Stomach (tissue), 19 donors: ENCODE measurements around the gene MRPL18. TPM values are rescaled to one million over a fixed set of nuclear protein-coding genes. Genes with fewer than 3 reads are reported as not detected.
A peak's percentile ranks its signal among the peaks of the same experiment; 100 is the strongest.
"Not testable (repeated sequence)": the region's sequence is repeated elsewhere in the genome, so short reads cannot be mapped to it uniquely, and the experiment has no call there.

ENCODE experiments used
- DNase-seq, 2 donors: peaks; one replicate each; pipeline versions ENCODE4 v3.0.0 to v3.0.0-alpha.2; 2013 to 2019
- H3K27ac ChIP-seq, 5 donors: fragments of 200-600 bp in 4 of 5; sonication (generic) in 4 of 5; one replicate each; pipeline ENCODE4 v1.5.1; 2013 to 2019; ENCODE audit warnings: mild to moderate bottlenecking in 1 of 5, moderate library complexity in 1 of 5
- H3K27me3 ChIP-seq, 3 donors: fragments of 200-600 bp; sonication (generic); one replicate each; pipeline ENCODE4 v1.5.1; 2017 to 2019; ENCODE audit warnings: mixed run types in 1 of 3
- H3K36me3 ChIP-seq, 4 donors: fragments of 200-600 bp; sonication (generic); 1 replicate in 3 of 4; 2 replicates in 1 of 4; pipeline ENCODE4 v1.5.1; 2016 to 2019
- H3K4me1 ChIP-seq, 4 donors: fragments of 200-600 bp; sonication (generic); one replicate each; pipeline ENCODE4 v1.5.1; 2016 to 2019
- H3K4me3 ChIP-seq, 4 donors: fragments of 200-600 bp; sonication (generic) in 3 of 4; one replicate each; pipeline ENCODE4 v1.5.1; 2016 to 2019; ENCODE audit warnings: mild to moderate bottlenecking in 1 of 4
- H3K9me3 ChIP-seq, 4 donors: fragments of 200-600 bp; sonication (generic); one replicate each; pipeline ENCODE4 v1.5.1; 2016 to 2019
- EP300 ChIP-seq: sonication (generic); formaldehyde crosslinking; IDR thresholded peaks from one replicate; pipeline ENCODE4 v1.6.1; 2017; ENCODE audit warnings: antibody characterized with exemption
- POLR2A ChIP-seq, 4 donors: fragments of 450-650 bp; IDR thresholded peaks; one replicate each; pipeline ENCODE4 v1.6.1; 2016; ENCODE audit warnings: antibody characterized with exemption in 4 of 4, control low read depth in 2 of 4, mild to moderate bottlenecking in 1 of 4, moderate library complexity in 1 of 4
- POLR2AphosphoS5 ChIP-seq, 3 donors: sonication (generic); formaldehyde crosslinking; IDR thresholded peaks; one replicate each; pipeline ENCODE4 v1.6.1; 2016; ENCODE audit warnings: antibody characterized with exemption in 3 of 3
- WGBS, 5 donors: extraction: QIAGEN DNeasy Blood & Tissue Kit in 3 of 5; methylation state at CpG; one replicate each; pipeline versions ENCODE4 v1.1.5 to v1.1.7; 2013 to 2018; 5-methylcytosine and 5-hydroxymethylcytosine counted together
- intact Hi-C: fragments of 100-400 bp; cut with DNase I; formaldehyde crosslinking; loops from one replicate; pipeline ENCODE4 v1.15.1; 2023; ENCODE audit warnings: low total_unique reads
- long read RNA-seq, 10 donors: transcript quantifications; one replicate each; lab custom pipeline, GENCODE V29; 2026
- polyA plus RNA-seq, 3 donors: library from polyadenylated mRNA; stranded (reverse); fragments of 200-250 nt; gene quantifications; one replicate each; pipeline ENCODE4 v1.2.3, GENCODE V29; 2013
- total RNA-seq, 5 donors: library from RNA; depleted of rRNA; stranded (reverse); fragments of >200 nt; gene quantifications; one replicate each; pipeline versions ENCODE4 v1.1.0 to v1.2.3, GENCODE V29; 2014 to 2016
- TF ChIP-seq, protein P1 (sequence below), 7 experiments: fragments of 450-650 bp in 4 of 7; fragments of 200-600 bp in 3 of 7; sonication (generic) in 3 of 7; IDR thresholded peaks; one replicate each; pipeline ENCODE4 v1.5.1; 2016 to 2019; ENCODE audit warnings: antibody characterized with exemption in 7 of 7, control low read depth in 2 of 7, mild to moderate bottlenecking in 1 of 7
- donor health status: healthy with polysubstance abuse.
- donor health status: Bipolar disorder and iron deficiency.
- donor health status: healthy.

The MRPL18 gene
- 100 to 1,000 TPM in 1 of 5 donors, 10 to 100 TPM in 3, 1 to 10 TPM in 1; 3.6 to 105 (median 50.5) TPM for total RNA-seq
- 10 to 100 TPM; 80.4 to 96.8 (median 86.9) TPM for polyA plus RNA-seq
- long read RNA-seq, donor 1, transcript MRPL18-201 (4 exons, 978 nt), result major isoform, 12 of 20 reads
- long read RNA-seq, donor 1, partial matches to known transcripts, result 0 of 20 reads
- long read RNA-seq, donor 1, other reads (novel, unspliced or antisense), result 8 of 20 reads
- long read RNA-seq, donor 2, transcript MRPL18-201 (4 exons, 978 nt), result major isoform, 22 of 22 reads
- long read RNA-seq, donor 2, partial matches to known transcripts, result 0 of 22 reads
- long read RNA-seq, donor 2, other reads (novel, unspliced or antisense), result 0 of 22 reads
- long read RNA-seq, donor 3, transcript MRPL18-201 (4 exons, 978 nt), result major isoform, 12 of 27 reads
- long read RNA-seq, donor 3, partial matches to known transcripts, result 5 of 27 reads
- long read RNA-seq, donor 3, other reads (novel, unspliced or antisense), result 10 of 27 reads
- long read RNA-seq, donor 4, partial matches to known transcripts, result 0 of 1 reads
- long read RNA-seq, donor 4, other reads (novel, unspliced or antisense), result 0 of 1 reads
- long read RNA-seq, donor 5, transcript MRPL18-201 (4 exons, 978 nt), result major isoform, 17 of 33 reads
- long read RNA-seq, donor 5, partial matches to known transcripts, result 7 of 33 reads
- long read RNA-seq, donor 5, other reads (novel, unspliced or antisense), result 8 of 33 reads
- long read RNA-seq, donor 6, transcript MRPL18-201 (4 exons, 978 nt), result major isoform, 29 of 44 reads
- long read RNA-seq, donor 6, partial matches to known transcripts, result 5 of 44 reads
- long read RNA-seq, donor 6, other reads (novel, unspliced or antisense), result 10 of 44 reads
- long read RNA-seq, donor 7, transcript MRPL18-201 (4 exons, 978 nt), result major isoform, 23 of 42 reads
- long read RNA-seq, donor 7, partial matches to known transcripts, result 10 of 42 reads
- long read RNA-seq, donor 7, other reads (novel, unspliced or antisense), result 9 of 42 reads
- long read RNA-seq, donor 8, transcript MRPL18-201 (4 exons, 978 nt), result major isoform, 12 of 24 reads
- long read RNA-seq, donor 8, partial matches to known transcripts, result 0 of 24 reads
- long read RNA-seq, donor 8, other reads (novel, unspliced or antisense), result 11 of 24 reads
- long read RNA-seq, donor 9, transcript MRPL18-201 (4 exons, 978 nt), result major isoform, 21 of 35 reads
- long read RNA-seq, donor 9, partial matches to known transcripts, result 7 of 35 reads
- long read RNA-seq, donor 9, other reads (novel, unspliced or antisense), result 7 of 35 reads
- long read RNA-seq, donor 10, partial matches to known transcripts, result 0 of 12 reads
- long read RNA-seq, donor 10, other reads (novel, unspliced or antisense), result 7 of 12 reads

DNA sequence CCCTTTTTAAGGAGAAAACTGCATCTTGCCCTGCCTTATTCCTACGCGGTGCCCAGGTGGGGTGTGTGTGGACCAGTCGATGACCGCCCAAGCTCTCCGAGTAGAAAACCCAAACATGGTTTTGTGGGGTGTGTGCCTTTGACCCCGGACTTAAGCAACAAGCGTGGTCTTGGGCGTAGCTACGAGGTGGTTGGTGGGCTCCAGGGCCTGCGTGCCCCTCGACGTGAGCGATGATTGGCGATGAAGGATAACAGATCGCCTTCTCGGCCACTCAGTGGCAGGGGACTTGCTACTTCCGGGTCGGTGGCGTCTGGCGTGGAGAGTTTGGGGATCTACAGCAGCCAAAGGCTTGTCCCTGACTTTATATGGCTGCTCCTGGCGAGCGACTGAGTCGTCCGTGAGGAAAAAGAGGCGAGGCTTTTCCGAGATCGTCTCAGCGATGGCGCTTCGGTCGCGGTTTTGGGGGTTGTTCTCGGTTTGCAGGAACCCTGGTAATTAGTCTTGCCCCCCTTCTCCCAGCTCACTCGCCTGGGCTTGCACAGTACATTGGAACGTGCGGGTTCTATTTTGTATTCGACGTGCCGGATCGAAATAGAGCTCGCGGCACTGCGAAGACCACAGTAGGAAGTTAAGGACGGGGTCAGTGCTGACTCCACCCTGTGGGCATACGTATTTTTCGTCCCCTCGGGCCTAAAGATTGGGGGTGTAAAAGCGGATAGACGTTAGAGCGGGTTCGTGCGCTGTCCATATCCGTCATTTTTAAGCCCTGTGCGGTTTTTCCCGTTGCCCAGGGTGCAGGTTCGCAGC is at the start of gene MRPL18:
MRPL18 (plus strand) TSS at position 319 of the 807 bp plus-strand sequence; CDS start at position 440, 121 bp downstream.
- no peaks in the 10 kb centered on the region for H3K27me3 ChIP-seq
- H3K9me3 ChIP-seq, result no peaks in the 10 kb centered on the region
- H3K4me3 ChIP-seq, result peak within 1 kb of the TSS; percentile 89 to 93 (median 93)
- DNase-seq, result peak; percentile 93 to 99
- peaks cover 37 to 71% (median 55%) of the 10 kb centered on the region in 4 donors for H3K4me1 ChIP-seq
- WGBS, 5 donors, result 0 to 1% (median 0%) methylated on average over 37 to 56 of the region's 56 CpGs
- peak within 1 kb of the TSS; percentile 96 to 99 (median 98) for H3K27ac ChIP-seq
- intact Hi-C loops, result loop anchor here (10.0 kb wide), 1 partner anchor 96 kb away; the partner anchor contains the start of gene SOD2
- H3K36me3 ChIP-seq, result peaks cover 9 to 54% (median 52%) of the 10 kb centered on the region in 4 donors
- TF ChIP-seq POLR2A (IDR thresholded peaks at IDR 0.05) (peak in 1 of 4 donors; percentile 15), POLR2AphosphoS5 (IDR thresholded peaks at IDR 0.05) (peak; percentile 62 to 82 (median 82)), EP300 (no peak)
- TF ChIP-seq, protein P1, sequence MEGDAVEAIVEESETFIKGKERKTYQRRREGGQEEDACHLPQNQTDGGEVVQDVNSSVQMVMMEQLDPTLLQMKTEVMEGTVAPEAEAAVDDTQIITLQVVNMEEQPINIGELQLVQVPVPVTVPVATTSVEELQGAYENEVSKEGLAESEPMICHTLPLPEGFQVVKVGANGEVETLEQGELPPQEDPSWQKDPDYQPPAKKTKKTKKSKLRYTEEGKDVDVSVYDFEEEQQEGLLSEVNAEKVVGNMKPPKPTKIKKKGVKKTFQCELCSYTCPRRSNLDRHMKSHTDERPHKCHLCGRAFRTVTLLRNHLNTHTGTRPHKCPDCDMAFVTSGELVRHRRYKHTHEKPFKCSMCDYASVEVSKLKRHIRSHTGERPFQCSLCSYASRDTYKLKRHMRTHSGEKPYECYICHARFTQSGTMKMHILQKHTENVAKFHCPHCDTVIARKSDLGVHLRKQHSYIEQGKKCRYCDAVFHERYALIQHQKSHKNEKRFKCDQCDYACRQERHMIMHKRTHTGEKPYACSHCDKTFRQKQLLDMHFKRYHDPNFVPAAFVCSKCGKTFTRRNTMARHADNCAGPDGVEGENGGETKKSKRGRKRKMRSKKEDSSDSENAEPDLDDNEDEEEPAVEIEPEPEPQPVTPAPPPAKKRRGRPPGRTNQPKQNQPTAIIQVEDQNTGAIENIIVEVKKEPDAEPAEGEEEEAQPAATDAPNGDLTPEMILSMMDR (IDR thresholded peaks at IDR 0.05), result no peak

DNA sequence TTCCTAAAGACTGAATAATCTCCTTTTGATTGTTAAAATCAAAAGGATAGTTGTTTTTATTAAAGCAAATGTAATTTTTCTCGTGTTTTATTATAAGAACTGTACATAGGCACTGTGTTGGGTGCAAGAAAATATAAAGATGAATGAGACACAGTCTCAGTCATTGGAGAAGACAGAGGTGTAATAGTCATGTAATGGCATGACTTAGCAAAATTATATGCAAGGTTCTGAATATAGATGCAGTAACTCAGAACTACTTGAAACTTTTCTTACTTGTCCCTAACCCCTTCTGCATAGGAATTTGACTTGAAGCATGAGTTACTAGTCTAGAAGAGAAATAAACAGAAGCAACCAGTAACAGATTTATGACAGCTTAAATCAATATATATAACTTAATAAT is 48.1 kb upstream of the MRPL18 start:
- intact Hi-C loops, result no loop called here
- peaks cover 0 to 59% (median 27%) of the 10 kb centered on the region in 4 donors for H3K4me1 ChIP-seq
- TF ChIP-seq, protein P1 (IDR thresholded peaks at IDR 0.05), result no peak
- TF ChIP-seq EP300 (no peak), POLR2AphosphoS5 (IDR thresholded peaks at IDR 0.05) (no peak), POLR2A (IDR thresholded peaks at IDR 0.05) (no peak)
- no peak overlapping the region for H3K4me3 ChIP-seq
- 78 to 91% (median 84%) methylated on average over 1 of the region's 1 CpG for WGBS, 5 donors
- H3K27me3 ChIP-seq, result no peaks in the 10 kb centered on the region
- H3K9me3 ChIP-seq, result no peaks in the 10 kb centered on the region
- H3K36me3 ChIP-seq, result peaks cover 50 to 85% (median 84%) of the 10 kb centered on the region in 4 donors
- no peak overlapping the region for H3K27ac ChIP-seq
- DNase-seq, result no peak

DNA sequence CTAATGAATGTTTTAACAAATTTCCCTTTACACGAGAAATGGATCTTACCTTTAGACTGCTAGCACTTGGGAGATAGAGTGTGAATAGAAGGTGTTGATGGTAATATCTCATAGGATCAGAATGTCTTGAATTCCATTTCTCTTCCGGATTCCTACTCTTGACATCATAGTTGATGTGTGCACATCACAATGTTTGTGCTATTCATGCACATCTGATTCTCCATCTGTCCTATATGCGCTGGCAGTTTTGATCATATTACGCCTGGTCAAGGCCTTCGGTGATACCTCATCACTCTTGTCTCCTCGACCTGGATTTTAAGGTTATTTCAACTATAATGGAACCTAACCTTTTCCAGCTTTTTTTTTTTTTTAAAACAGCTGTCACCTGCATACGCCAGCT is 45.2 kb upstream of the MRPL18 start:
- Histone ChIP-seq H3K27me3 (no peaks in the 10 kb centered on the region), H3K9me3 (no peaks in the 10 kb centered on the region), H3K4me1 (peaks cover 0 to 45% (median 15%) of the 10 kb centered on the region in 4 donors), H3K27ac (no peak overlapping the region), H3K36me3 (peaks cover 55 to 100% (median 98%) of the 10 kb centered on the region in 4 donors), H3K4me3 (no peak overlapping the region)
- DNase-seq, result no peak
- no peak for TF ChIP-seq POLR2A (IDR thresholded peaks at IDR 0.05)
- intact Hi-C loops, result no loop called here
- 83 to 89% (median 86%) methylated on average over 7 of the region's 7 CpGs for WGBS, 5 donors

DNA sequence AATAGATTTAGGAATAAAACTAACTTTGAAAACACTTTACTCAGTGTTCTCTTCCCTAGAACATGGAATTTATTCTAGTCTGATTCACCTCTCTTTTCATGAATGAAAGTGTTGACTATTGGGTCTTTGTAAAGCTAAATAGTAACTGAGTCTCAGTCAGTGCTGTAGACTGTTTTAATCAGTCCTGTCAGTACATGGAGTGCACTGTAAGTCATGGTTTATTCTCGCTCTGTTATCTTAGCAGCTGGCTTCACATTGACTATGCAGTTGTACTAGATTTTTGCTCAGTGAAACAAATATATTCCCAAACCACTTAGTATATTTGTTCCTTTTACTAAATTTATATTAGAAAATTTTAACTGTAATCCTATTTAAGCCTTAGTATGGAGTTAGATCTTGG is 43.5 kb upstream of the MRPL18 start:
- intact Hi-C loops, result no loop called here
- Histone ChIP-seq H3K36me3 (peaks cover 52 to 100% (median 98%) of the 10 kb centered on the region in 4 donors), H3K4me1 (peaks cover 0 to 42% (median 7%) of the 10 kb centered on the region in 4 donors), H3K4me3 (no peak overlapping the region), H3K27me3 (no peaks in the 10 kb centered on the region), H3K9me3 (no peaks in the 10 kb centered on the region), H3K27ac (no peak overlapping the region)
- TF ChIP-seq POLR2A (IDR thresholded peaks at IDR 0.05) (no peak), EP300 (no peak), POLR2AphosphoS5 (IDR thresholded peaks at IDR 0.05) (no peak)
- TF ChIP-seq, protein P1 (IDR thresholded peaks at IDR 0.05), result no peak
- DNase-seq, result no peak
- WGBS, 5 donors, result 33 to 77% (median 54%) methylated on average over 1 of the region's 1 CpG

DNA sequence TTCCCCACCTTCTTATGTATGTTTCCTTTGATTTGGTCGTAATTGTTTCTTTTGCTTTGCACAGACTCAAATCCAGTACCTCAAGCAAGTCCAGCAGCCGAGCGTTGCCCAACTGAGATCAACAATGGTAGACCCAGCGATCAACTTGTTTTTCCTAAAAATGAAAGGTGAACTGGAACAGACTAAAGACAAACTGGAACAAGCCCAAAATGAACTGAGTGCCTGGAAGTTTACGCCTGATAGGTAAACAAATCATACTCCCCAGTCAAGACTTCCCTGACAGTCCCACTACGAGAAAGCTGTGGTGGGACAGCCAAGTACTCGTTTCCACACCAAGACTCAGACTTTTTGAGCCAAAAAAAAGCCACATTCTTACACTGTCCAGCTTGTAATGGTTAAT is 42.1 kb upstream of the MRPL18 start:
- H3K4me3 ChIP-seq, intact Hi-C loops, H3K9me3 ChIP-seq, DNase-seq, H3K27me3 ChIP-seq: not testable (repeated sequence)
- 57 to 73% (median 61%) methylated on average over 7 of the region's 7 CpGs for WGBS, 5 donors
- Histone ChIP-seq H3K27ac (peak overlapping the region in 1 of 5 donors; percentile 4), H3K4me1 (peaks cover 0 to 37% (median 6%) of the 10 kb centered on the region in 4 donors), H3K36me3 (peaks cover 41 to 100% (median 98%) of the 10 kb centered on the region in 4 donors)
